HepG2 (cell line): Measurements from ENCODE around the gene CNN3. TPM values are rescaled to one million over a fixed set of nuclear protein-coding genes. Genes with fewer than 3 reads are reported as not detected.

Experiments
- ATAC-seq: fragments of 200-7000 bp; cut with Tn5 transposase; 3 replicates; pipeline ENCODE4 v1.9.1; 2020; ENCODE audit warnings: mild to moderate bottlenecking, moderate library complexity
- BruUV-seq: library from RNA; stranded (reverse); fragments of 400-500 nt; replicated peaks from 2 replicates; lab custom pipeline; 2021; lab: Mats Ljungman, UMichigan
- CTCF ChIA-PET: fragments of 300-600 bp; formaldehyde crosslinking; extraction: SDS; loops from one replicate; lab custom pipeline; 2021; ENCODE audit warnings: low total read pairs, inconsistent platforms, low intra/inter-chr PET ratio; lab: Yijun Ruan, JAX
- POLR2A ChIA-PET: fragments of 350-600 bp; sonication (Branson Sonifier 250); formaldehyde crosslinking; loops from one replicate; lab custom pipeline; 2020; ENCODE audit warnings: antibody characterized with exemption, inconsistent platforms; lab: Yijun Ruan, JAX
- DNase-seq: peaks from one replicate; pipeline ENCODE4 v3.0.0-alpha.2; 2015; ENCODE audit warnings: low spot score
- FAIRE-seq: peaks from 3 replicates; lab custom pipeline; 2011; peaks lifted over from hg19 to GRCh38; lab: Jason Lieb, UNC
- H2AFZ ChIP-seq: one replicate; pipeline ENCODE4 v1.6.1; 2011; ENCODE audit warnings: low read length, inconsistent platforms
- H3K27ac ChIP-seq: fragments of 300-600 bp; 3 replicates; pipeline ENCODE4 v1.8.0; 2011; ENCODE audit warnings: mixed run types, mild to moderate bottlenecking, mixed read lengths, low read length, inconsistent platforms; ENCODE audit not compliant: insufficient read depth; ENCODE audit errors: extremely low read length
- H3K27me3 ChIP-seq, 2 experiments: fragments of 200-600 bp in 1 of 2; 2 replicates in 1 of 2; 3 replicates in 1 of 2; pipeline versions ENCODE4 v1.6.0 to v1.8.0; 2011; ENCODE audit warnings: low read length in 2 of 2, mild to moderate bottlenecking in 2 of 2, moderate library complexity in 2 of 2, inconsistent platforms in 1 of 2; ENCODE audit not compliant: insufficient read depth in 2 of 2, control insufficient read depth in 1 of 2
- H3K36me3 ChIP-seq, 2 experiments: fragments of 200-600 bp in 1 of 2; replicated peaks in 1 of 2; 2 replicates in 1 of 2; 3 replicates in 1 of 2; pipeline versions ENCODE4 v1.5.1 to v1.8.0; 2011; ENCODE audit warnings: low read length in 2 of 2, inconsistent platforms in 1 of 2; ENCODE audit not compliant: insufficient read depth in 2 of 2, control insufficient read depth in 1 of 2
- H3K4me1 ChIP-seq: 2 replicates; pipeline ENCODE4 v1.5.1; 2012; ENCODE audit warnings: low read length, inconsistent platforms; ENCODE audit not compliant: insufficient read depth
- H3K4me2 ChIP-seq: 2 replicates; pipeline ENCODE4 v1.6.0; 2011; ENCODE audit warnings: low read depth, low read length, inconsistent platforms
- H3K4me3 ChIP-seq, 3 experiments: fragments of 200-600 bp in 1 of 3; sonication (generic), shearing (Covaris generic) in 1 of 3; replicated peaks in 1 of 3; 2 replicates each; pipeline ENCODE4 v1.5.1; 2011 to 2016; ENCODE audit warnings: low read length in 3 of 3, inconsistent platforms in 2 of 3, low read depth in 2 of 3, mild to moderate bottlenecking in 2 of 3, control low read depth in 1 of 3, mixed read lengths in 1 of 3; ENCODE audit not compliant: insufficient read depth in 1 of 3
- H3K79me2 ChIP-seq: one replicate; pipeline ENCODE4 v1.6.1; 2011; ENCODE audit warnings: low read length, inconsistent platforms; ENCODE audit not compliant: insufficient read depth
- H3K9ac ChIP-seq: 2 replicates; pipeline ENCODE4 v1.6.0; 2011; ENCODE audit warnings: mild to moderate bottlenecking, low read depth, low read length, inconsistent platforms; ENCODE audit not compliant: insufficient read depth
- H3K9me3 ChIP-seq: 2 replicates; pipeline ENCODE4 v1.5.1; 2012; ENCODE audit warnings: mild to moderate bottlenecking, low read length
- H4K20me1 ChIP-seq: 2 replicates; pipeline ENCODE4 v1.6.0; 2011; ENCODE audit warnings: inconsistent platforms, mild to moderate bottlenecking, low read length, moderate library complexity; ENCODE audit not compliant: insufficient read depth
- ATRX ChIP-seq: sonication (generic); formaldehyde crosslinking; IDR thresholded peaks from 2 replicates; pipeline ENCODE4 v1.4.0; 2020; ENCODE audit warnings: missing genetic modification reagents, borderline replicate concordance
- CREM ChIP-seq, 2 experiments: sonication (generic) in 1 of 2; formaldehyde crosslinking in 1 of 2; IDR thresholded peaks; 2 replicates each; pipeline versions ENCODE4 v1.4.0 to v1.6.1; 2016 to 2020; ENCODE audit warnings: antibody characterized with exemption in 1 of 2, mild to moderate bottlenecking in 1 of 2, missing genetic modification reagents in 1 of 2
- EZH2 ChIP-seq: conservative IDR thresholded peaks from 2 replicates; pipeline ENCODE4 v1.6.1; 2012; ENCODE audit warnings: mild to moderate bottlenecking, low read depth, low read length, moderate library complexity
- KAT2B ChIP-seq: fragments of 150-350 bp; IDR thresholded peaks from 2 replicates; pipeline ENCODE4 v1.6.1; 2014; ENCODE audit warnings: low read depth, low read length, borderline replicate concordance
- NPAS2 ChIP-seq: sonication (generic); formaldehyde crosslinking; IDR thresholded peaks from 2 replicates; pipeline ENCODE4 v1.8.0; 2022; ENCODE audit warnings: mild to moderate bottlenecking, missing genetic modification reagents, borderline replicate concordance
- RBM39 ChIP-seq: fragments of 200-400 bp; formaldehyde crosslinking; IDR thresholded peaks from one replicate; pipeline ENCODE4 v1.6.1; 2018; ENCODE audit warnings: antibody characterized with exemption, mild to moderate bottlenecking, low read depth, low read length; ENCODE audit not compliant: poor library complexity, severe bottlenecking
- ZC3H4 ChIP-seq: sonication (generic); formaldehyde crosslinking; IDR thresholded peaks from 2 replicates; pipeline ENCODE4 v1.4.0; 2020; ENCODE audit warnings: missing genetic modification reagents, borderline replicate concordance
- ZIK1 ChIP-seq: sonication (generic); formaldehyde crosslinking; IDR thresholded peaks from 2 replicates; pipeline ENCODE4 v1.5.0; 2020; ENCODE audit warnings: mild to moderate bottlenecking, low read depth, missing genetic modification reagents, borderline replicate concordance
- ZNF563 ChIP-seq: sonication (generic); formaldehyde crosslinking; IDR thresholded peaks from 2 replicates; pipeline ENCODE4 v1.8.0; 2022; ENCODE audit warnings: mild to moderate bottlenecking, moderate library complexity, missing genetic modification reagents
- ZNF891 ChIP-seq: sonication (generic); formaldehyde crosslinking; IDR thresholded peaks from 2 replicates; pipeline ENCODE4 v1.5.0; 2020; ENCODE audit warnings: mild to moderate bottlenecking, missing genetic modification reagents
- ZSCAN30 ChIP-seq: sonication (generic); formaldehyde crosslinking; IDR thresholded peaks from 2 replicates; pipeline ENCODE4 v1.5.0; 2020; ENCODE audit warnings: mild to moderate bottlenecking, missing genetic modification reagents
- WGBS: methylation state at CpG from one replicate; pipeline ENCODE4 v1.1.6; 2017; ENCODE audit warnings: low lambda C conversion rate; 5-methylcytosine and 5-hydroxymethylcytosine counted together
- in situ Hi-C: cut with HindIII; loops from 2 replicates; pipeline ENCODE4 v1.10.0; 2017; ENCODE audit warnings: low pct_unique_long_range_greater_than_20kb; ENCODE audit not compliant: extremely low pct_ligation_motif_present
- intact Hi-C: fragments of 100-400 bp; cut with micrococcal nuclease; formaldehyde crosslinking; loops from one replicate; pipeline ENCODE4 v1.10.0; 2022; ENCODE audit not compliant: unreplicated experiment
- polyA plus RNA-seq, 8 experiments: library from polyadenylated mRNA; depleted of rRNA in 3 of 8; stranded (reverse) in 7 of 8; unstranded in 1 of 8; fragments of >200 nt; fragmentation: Illumina TruSeq in 4 of 8; extraction: Trizol in 4 of 8; gene quantifications; 2 replicates each; pipeline versions ENCODE4 v1.2.1 to v1.2.3, GENCODE V29; 2011 to 2016; ENCODE audit warnings: low read depth in 4 of 8, missing spikeins in 1 of 8, mixed read lengths in 1 of 8; ENCODE audit not compliant: insufficient read depth in 1 of 8
- total RNA-seq, 5 experiments: library from RNA; depleted of rRNA; stranded (reverse); fragments of >200 nt; fragmentation: Illumina TruSeq; extraction: Trizol; gene quantifications; 2 replicates each; pipeline ENCODE4 v1.2.3, GENCODE V29; 2016; ENCODE audit warnings: low read depth in 1 of 5
- TF ChIP-seq, protein P1 (sequence below): sonication (generic); formaldehyde crosslinking; IDR thresholded peaks from 2 replicates; pipeline ENCODE4 v1.4.0; 2020; ENCODE audit warnings: missing genetic modification reagents
- TF ChIP-seq, protein P2 (sequence below): sonication (generic); formaldehyde crosslinking; IDR thresholded peaks from 2 replicates; pipeline ENCODE4 v1.4.0; 2020; ENCODE audit warnings: missing genetic modification reagents, mild to moderate bottlenecking, borderline replicate concordance

CNN3 gene
- total and polyA plus RNA-seq, 2 of the 13 experiments (the other 11 are each of a cell fraction or from before 2014, with no cell fraction given) = 113 to 223 TPM

DNA sequence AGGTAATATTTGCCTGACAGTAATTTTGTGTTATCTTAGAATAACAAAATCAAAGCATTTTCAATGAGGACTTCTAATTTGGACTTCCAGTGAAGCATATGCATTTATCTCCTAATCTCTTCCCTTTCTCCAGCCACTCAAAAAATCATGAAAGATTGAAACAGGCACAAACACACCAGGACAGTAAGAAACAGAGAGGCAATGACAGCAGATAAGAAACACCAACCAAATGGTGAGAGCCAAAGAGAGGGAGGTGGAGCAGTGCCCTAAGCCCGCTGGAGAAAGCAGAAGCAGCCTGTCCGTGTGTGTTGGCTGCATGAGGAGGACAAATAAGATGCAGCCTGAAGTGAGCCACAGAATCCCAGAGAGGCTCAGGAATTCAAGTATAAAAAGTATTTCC is 67.7 kb downstream of the CNN3 start (continued):
- TF ChIP-seq CREM (IDR thresholded peaks at IDR 0.05) = no peak
- no peak for TF ChIP-seq CREM (CRISPR knock-in tag; IDR thresholded peaks at IDR 0.05)
- no peak for TF ChIP-seq NPAS2 (CRISPR knock-in tag)
- TF ChIP-seq RBM39 = no peak
- no peak for TF ChIP-seq ZSCAN30 (CRISPR knock-in tag)
- TF ChIP-seq ZNF563 (CRISPR knock-in tag) = no peak
- no peak for TF ChIP-seq ZIK1

DNA sequence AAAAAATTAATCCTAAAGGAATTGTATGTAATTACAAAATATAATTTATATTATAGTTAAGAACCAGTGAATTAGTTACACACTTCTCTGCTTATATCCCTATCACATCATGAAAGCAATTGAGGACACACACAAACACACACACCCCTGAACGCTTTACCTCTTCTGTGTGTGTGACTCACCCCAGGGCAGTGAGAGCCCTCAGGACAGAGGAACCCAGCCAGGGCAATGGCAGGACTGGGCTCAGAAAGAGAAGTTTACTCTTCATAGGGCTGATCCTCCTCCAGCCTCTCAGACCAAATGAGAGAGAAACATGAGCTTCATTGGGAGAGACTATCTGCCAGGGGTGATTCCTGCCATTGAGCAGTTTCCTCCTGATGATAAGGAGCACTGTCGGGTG is 68.6 kb downstream of the CNN3 start:
- no peak overlapping the region for H3K4me3 ChIP-seq
- POLR2A ChIA-PET = no interaction called here
- no peaks in the 10 kb centered on the region for H3K36me3 ChIP-seq
- H3K27ac ChIP-seq = no peak overlapping the region
- peaks cover 25% of the 10 kb centered on the region for H3K4me1 ChIP-seq
- DNase-seq = no peak
- WGBS = 96% methylated on average over 2 of the region's 2 CpGs
- intact Hi-C loops (no loop called here), in situ Hi-C loops (loop anchor here (25.0 kb wide), 1 partner anchor 379 kb away; the partner anchor contains the start of gene RWDD3)
- no peaks in the 10 kb centered on the region for H3K79me2 ChIP-seq
- H3K9me3 ChIP-seq = no peaks in the 10 kb centered on the region
- no peaks in the 10 kb centered on the region for H3K27me3 ChIP-seq
- no peaks in the 10 kb centered on the region for H4K20me1 ChIP-seq
- no TSS peak for BruUV-seq
- TF ChIP-seq ZC3H4 (CRISPR knock-in tag) (no peak), KAT2B (no peak), EZH2 (no peak), ATRX (CRISPR knock-in tag) (no peak), ZNF891 (no peak)
- TF ChIP-seq, protein P1, sequence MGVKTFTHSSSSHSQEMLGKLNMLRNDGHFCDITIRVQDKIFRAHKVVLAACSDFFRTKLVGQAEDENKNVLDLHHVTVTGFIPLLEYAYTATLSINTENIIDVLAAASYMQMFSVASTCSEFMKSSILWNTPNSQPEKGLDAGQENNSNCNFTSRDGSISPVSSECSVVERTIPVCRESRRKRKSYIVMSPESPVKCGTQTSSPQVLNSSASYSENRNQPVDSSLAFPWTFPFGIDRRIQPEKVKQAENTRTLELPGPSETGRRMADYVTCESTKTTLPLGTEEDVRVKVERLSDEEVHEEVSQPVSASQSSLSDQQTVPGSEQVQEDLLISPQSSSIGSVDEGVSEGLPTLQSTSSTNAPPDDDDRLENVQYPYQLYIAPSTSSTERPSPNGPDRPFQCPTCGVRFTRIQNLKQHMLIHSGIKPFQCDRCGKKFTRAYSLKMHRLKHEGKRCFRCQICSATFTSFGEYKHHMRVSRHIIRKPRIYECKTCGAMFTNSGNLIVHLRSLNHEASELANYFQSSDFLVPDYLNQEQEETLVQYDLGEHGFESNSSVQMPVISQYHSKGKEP (CRISPR knock-in tag) = no peak
- TF ChIP-seq, protein P2, sequence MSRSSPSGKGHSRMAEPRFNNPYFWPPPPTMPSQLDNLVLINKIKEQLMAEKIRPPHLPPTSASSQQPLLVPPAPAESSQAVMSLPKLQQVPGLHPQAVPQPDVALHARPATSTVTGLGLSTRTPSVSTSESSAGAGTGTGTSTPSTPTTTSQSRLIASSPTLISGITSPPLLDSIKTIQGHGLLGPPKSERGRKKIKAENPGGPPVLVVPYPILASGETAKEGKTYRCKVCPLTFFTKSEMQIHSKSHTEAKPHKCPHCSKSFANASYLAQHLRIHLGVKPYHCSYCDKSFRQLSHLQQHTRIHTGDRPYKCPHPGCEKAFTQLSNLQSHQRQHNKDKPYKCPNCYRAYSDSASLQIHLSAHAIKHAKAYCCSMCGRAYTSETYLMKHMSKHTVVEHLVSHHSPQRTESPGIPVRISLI = no peak
- no peak for ATAC-seq
- no peak overlapping the region for H2AFZ ChIP-seq
- no peak overlapping the region for H3K9ac ChIP-seq
- H3K4me2 ChIP-seq = no peak overlapping the region
- FAIRE-seq = no peak
- CTCF ChIA-PET = no interaction called here
